ENCODE results near the gene SPTAN1. TPM values are rescaled to one million over a fixed set of nuclear protein-coding genes. Genes with fewer than 3 reads are reported as not detected.

Gene SPTAN1
- total RNA-seq, 1 experiment from 2014 or later: 111 TPM

GRCh38 chr9:128521956-128522355, 30.4 kb upstream of the SPTAN1 start:
- H3K9me3 ChIP-seq (ENCODE audit: control insufficient read depth in 1 of 2, insufficient read depth in 1 of 2, low read depth in 1 of 2, low read length in 2 of 2): no peaks in the 10 kb centered on the region
- H3K27me3 ChIP-seq (ENCODE audit: insufficient read depth, low read length): no peaks in the 10 kb centered on the region
- intact Hi-C loops (cut with micrococcal nuclease): no loop called here
- H4K20me1 ChIP-seq (ENCODE audit: insufficient read depth): no peaks in the 10 kb centered on the region
- H3K36me3 ChIP-seq (ENCODE audit: control insufficient read depth in 1 of 2, insufficient read depth in 2 of 2, low read length in 2 of 2): peaks cover 9 to 13% of the 10 kb centered on the region in 2 experiments; a peak in 3 of 4 replicates
- H2AFZ ChIP-seq (ENCODE audit: low read depth, low read length, poor library complexity, severe bottlenecking): no peak overlapping the region
- no peaks in the 10 kb centered on the region for H3K79me2 ChIP-seq (ENCODE audit: insufficient read depth, low read length)
- ChIA-PET CTCF (no interaction called here), RAD21 (ENCODE audit: low non-redundant PET in 1 of 2, low total read pairs in 2 of 2, uncharacterized antibody in 2 of 2, unreplicated experiment in 2 of 2) (no interaction called here), POLR2A (interaction anchor here (0.8 kb wide), 1 partner anchor 32 kb away, joined by 3 read pairs; no protein-coding TSS in a partner anchor)
- no peaks in the 10 kb centered on the region for H3K9me2 ChIP-seq (ENCODE audit: insufficient read depth)
- no peak overlapping the region for H3K27ac ChIP-seq (ENCODE audit: low read depth, low read length)
- no peak overlapping the region for H3K4me3 ChIP-seq (replicated peaks in 1 of 2; ENCODE audit: low read depth in 1 of 2, low read length in 2 of 2)
- no peak overlapping the region for H3K4me2 ChIP-seq (ENCODE audit: low read length)
- no peak overlapping the region for H3K9ac ChIP-seq (ENCODE audit: low read length)
- no peak for ATAC-seq
- BruUV-seq (replicated peaks): no TSS peak
- TF ChIP-seq MAX (IDR thresholded peaks at IDR 0.05) (no peak), ZNF274 (IDR thresholded peaks at IDR 0.05; ENCODE audit: low read depth, low read length) (no peak), SRF (IDR thresholded peaks at IDR 0.05; ENCODE audit: low read depth) (no peak), ELF1 (IDR thresholded peaks at IDR 0.05; ENCODE audit: borderline replicate concordance, low read depth) (no peak), CEBPB (IDR thresholded peaks at IDR 0.05; ENCODE audit: low read depth) (no peak), EZH2phosphoT487 (IDR thresholded peaks at IDR 0.05; ENCODE audit: borderline replicate concordance) (no peak), CBX3 (IDR thresholded peaks at IDR 0.05; ENCODE audit: low read depth) (no peak), POLR2A (IDR thresholded peaks at IDR 0.05; ENCODE audit: borderline replicate concordance, extremely low read depth, insufficient read depth, insufficient read length) (no peak), ZFX (IDR thresholded peaks at IDR 0.05) (no peak), SIN3A (IDR thresholded peaks at IDR 0.05; ENCODE audit: low read depth) (no peak), TCF7L2 (IDR thresholded peaks at IDR 0.05; ENCODE audit: borderline replicate concordance, extremely low read depth, insufficient read depth, insufficient read length) (no peak), REST (IDR thresholded peaks at IDR 0.05; ENCODE audit: low read depth) (no peak), CTCF (IDR thresholded peaks at IDR 0.05 in 2 of 3, conservative IDR thresholded peaks at IDR 0.05 in 1 of 3; ENCODE audit: borderline replicate concordance in 1 of 3, insufficient read depth in 1 of 3, low read depth in 2 of 3, low read length in 2 of 3) (no peak), SP1 (IDR thresholded peaks at IDR 0.05; ENCODE audit: low read depth) (no peak), FOSL1 (IDR thresholded peaks at IDR 0.05; ENCODE audit: low read depth) (no peak), EZH2 (IDR thresholded peaks at IDR 0.05) (no peak)
- TF ChIP-seq, protein P1, sequence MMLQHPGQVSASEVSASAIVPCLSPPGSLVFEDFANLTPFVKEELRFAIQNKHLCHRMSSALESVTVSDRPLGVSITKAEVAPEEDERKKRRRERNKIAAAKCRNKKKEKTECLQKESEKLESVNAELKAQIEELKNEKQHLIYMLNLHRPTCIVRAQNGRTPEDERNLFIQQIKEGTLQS (IDR thresholded peaks at IDR 0.05): no peak
- TF ChIP-seq, protein P2, sequence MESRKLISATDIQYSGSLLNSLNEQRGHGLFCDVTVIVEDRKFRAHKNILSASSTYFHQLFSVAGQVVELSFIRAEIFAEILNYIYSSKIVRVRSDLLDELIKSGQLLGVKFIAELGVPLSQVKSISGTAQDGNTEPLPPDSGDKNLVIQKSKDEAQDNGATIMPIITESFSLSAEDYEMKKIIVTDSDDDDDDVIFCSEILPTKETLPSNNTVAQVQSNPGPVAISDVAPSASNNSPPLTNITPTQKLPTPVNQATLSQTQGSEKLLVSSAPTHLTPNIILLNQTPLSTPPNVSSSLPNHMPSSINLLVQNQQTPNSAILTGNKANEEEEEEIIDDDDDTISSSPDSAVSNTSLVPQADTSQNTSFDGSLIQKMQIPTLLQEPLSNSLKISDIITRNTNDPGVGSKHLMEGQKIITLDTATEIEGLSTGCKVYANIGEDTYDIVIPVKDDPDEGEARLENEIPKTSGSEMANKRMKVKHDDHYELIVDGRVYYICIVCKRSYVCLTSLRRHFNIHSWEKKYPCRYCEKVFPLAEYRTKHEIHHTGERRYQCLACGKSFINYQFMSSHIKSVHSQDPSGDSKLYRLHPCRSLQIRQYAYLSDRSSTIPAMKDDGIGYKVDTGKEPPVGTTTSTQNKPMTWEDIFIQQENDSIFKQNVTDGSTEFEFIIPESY (IDR thresholded peaks at IDR 0.05; ENCODE audit: extremely low read depth, insufficient replicate concordance, low read length): no peak
- no peak for DNase-seq (ENCODE audit: low read depth, low spot score)
- H3K4me1 ChIP-seq (ENCODE audit: control insufficient read depth in 1 of 2, insufficient read depth in 2 of 2, low read length in 2 of 2): no peaks in the 10 kb centered on the region
